Thoracic aorta (tissue), 2 donors: ENCODE measurements around the gene LINGO3. TPM values are rescaled to one million over a fixed set of nuclear protein-coding genes. Genes with fewer than 3 reads are reported as not detected.

Experiments
- ATAC-seq: fragments of 150-250 bp; one replicate; pipeline ENCODE4 v1.8.0; 2017; ENCODE audit warnings: low read depth; ENCODE audit not compliant: insufficient number of reproducible peaks, low FRiP score
- DNase-seq: peaks from one replicate; pipeline ENCODE4 v3.0.0-alpha.2; 2020; ENCODE audit warnings: low spot score
- H3K27ac ChIP-seq, 2 donors: fragments of 200-600 bp; sonication (generic); 1 replicate in 1 of 2; 2 replicates in 1 of 2; pipeline ENCODE4 v1.5.1; 2016; ENCODE audit warnings: mild to moderate bottlenecking in 2 of 2, moderate library complexity in 2 of 2
- H3K27me3 ChIP-seq: fragments of 200-600 bp; sonication (generic); replicated peaks from 2 replicates; pipeline ENCODE4 v1.6.0; 2016; ENCODE audit warnings: mild to moderate bottlenecking; ENCODE audit not compliant: insufficient read depth
- H3K36me3 ChIP-seq: fragments of 200-600 bp; sonication (generic); one replicate; pipeline ENCODE4 v1.5.1; 2016
- H3K4me1 ChIP-seq, 2 donors: fragments of 200-600 bp; sonication (generic); 1 replicate in 1 of 2; 2 replicates in 1 of 2; pipeline versions ENCODE4 v1.5.1 to v1.6.0; 2016; ENCODE audit warnings: low read depth in 2 of 2, mild to moderate bottlenecking in 1 of 2; ENCODE audit not compliant: control insufficient read depth in 1 of 2
- H3K4me3 ChIP-seq: fragments of 200-600 bp; sonication (generic); 2 replicates; pipeline ENCODE4 v1.5.1; 2016; ENCODE audit warnings: mild to moderate bottlenecking
- H3K9me3 ChIP-seq: fragments of 200-600 bp; sonication (generic); 2 replicates; pipeline ENCODE4 v1.5.1; 2016
- total RNA-seq, 2 donors: library from RNA; depleted of rRNA; stranded (reverse); fragments of >200 nt; gene quantifications; one replicate each; pipeline versions ENCODE4 v1.1.0 to v1.2.3, GENCODE V29; 2016
- TF ChIP-seq, protein P1 (sequence below): fragments of 200-600 bp; sonication (generic); IDR thresholded peaks from one replicate; pipeline ENCODE4 v1.5.1; 2019; ENCODE audit warnings: antibody characterized with exemption

LINGO3 gene
- total RNA-seq, 2 donors from 2014 or later: 0.27 TPM; not detected in 1

DNA sequence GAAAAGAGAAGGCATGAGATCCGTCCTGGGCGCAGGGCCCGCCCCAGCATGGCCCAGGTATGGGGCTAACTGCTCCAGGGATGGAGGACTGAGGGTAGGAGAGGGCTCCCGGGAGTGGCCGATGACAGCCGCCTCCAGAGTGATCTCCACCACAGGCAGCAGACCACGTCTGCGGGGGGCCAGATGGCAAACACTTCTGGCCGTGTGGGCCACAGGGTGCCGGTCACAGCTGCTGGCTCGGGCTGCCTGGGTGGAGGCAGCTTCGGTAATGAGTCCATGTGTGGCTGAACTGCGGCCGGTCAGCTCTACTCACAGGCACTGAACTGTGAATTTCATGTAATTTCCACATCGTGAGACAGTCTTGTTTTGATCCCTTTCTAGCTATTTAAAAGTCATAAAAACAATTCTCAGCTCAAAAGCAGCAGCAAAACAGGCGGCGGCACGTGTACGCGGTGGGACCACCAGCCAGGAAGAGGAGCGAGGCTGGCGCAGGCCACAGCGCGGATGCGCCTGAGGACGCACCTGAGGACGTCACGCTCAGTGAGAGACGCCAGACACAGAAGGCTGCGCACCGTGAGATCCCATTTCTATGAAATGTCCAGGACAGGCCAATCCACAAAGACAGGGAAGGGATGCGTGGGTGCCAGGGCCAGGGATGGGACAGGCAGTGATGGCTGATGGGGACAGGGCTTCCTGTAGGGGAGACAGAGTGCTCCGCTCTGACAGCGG is 16.4 kb upstream of the LINGO3 start:
- no peaks in the 10 kb centered on the region for H3K9me3 ChIP-seq
- TF ChIP-seq, protein P1, sequence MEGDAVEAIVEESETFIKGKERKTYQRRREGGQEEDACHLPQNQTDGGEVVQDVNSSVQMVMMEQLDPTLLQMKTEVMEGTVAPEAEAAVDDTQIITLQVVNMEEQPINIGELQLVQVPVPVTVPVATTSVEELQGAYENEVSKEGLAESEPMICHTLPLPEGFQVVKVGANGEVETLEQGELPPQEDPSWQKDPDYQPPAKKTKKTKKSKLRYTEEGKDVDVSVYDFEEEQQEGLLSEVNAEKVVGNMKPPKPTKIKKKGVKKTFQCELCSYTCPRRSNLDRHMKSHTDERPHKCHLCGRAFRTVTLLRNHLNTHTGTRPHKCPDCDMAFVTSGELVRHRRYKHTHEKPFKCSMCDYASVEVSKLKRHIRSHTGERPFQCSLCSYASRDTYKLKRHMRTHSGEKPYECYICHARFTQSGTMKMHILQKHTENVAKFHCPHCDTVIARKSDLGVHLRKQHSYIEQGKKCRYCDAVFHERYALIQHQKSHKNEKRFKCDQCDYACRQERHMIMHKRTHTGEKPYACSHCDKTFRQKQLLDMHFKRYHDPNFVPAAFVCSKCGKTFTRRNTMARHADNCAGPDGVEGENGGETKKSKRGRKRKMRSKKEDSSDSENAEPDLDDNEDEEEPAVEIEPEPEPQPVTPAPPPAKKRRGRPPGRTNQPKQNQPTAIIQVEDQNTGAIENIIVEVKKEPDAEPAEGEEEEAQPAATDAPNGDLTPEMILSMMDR: no peak
- H3K36me3 ChIP-seq: peaks cover 7% of the 10 kb centered on the region

DNA sequence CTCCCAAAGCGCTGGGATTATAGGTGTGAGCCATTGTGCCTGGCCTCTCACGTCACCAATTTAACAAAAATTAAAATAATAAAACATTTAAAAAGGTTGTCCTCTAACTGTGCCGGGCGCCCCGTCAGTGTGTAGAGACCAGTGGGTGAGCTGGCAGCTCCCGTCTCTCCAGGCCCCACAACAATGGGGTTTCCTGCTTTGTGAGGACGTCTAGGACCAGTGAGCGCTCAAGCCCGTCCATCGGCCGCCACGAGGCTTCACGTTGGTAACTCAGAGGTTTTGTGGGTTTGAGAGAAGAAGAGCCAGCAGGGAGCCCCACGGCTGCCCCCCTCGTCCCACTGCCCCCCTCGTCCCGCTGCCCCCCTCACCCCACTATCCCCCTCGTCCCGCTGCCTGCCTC is 15.8 kb upstream of the LINGO3 start:
- no peak overlapping the region for H3K27ac ChIP-seq
- H3K4me3 ChIP-seq: no peak overlapping the region
- H3K36me3 ChIP-seq: peaks cover 7% of the 10 kb centered on the region
- TF ChIP-seq, protein P1: no peak
- H3K4me1 ChIP-seq: peaks cover 3 to 18% of the 10 kb centered on the region in 2 donors
- H3K27me3 ChIP-seq: no peaks in the 10 kb centered on the region
- DNase-seq (no peak), ATAC-seq (no peak)
- no peaks in the 10 kb centered on the region for H3K9me3 ChIP-seq

More for the DNA sequence above, 16.4 kb upstream of the LINGO3 start:
- no peak overlapping the region for H3K4me3 ChIP-seq
- H3K27me3 ChIP-seq: no peaks in the 10 kb centered on the region
- ATAC-seq: no peak
- DNase-seq: no peak
- H3K27ac ChIP-seq: no peak overlapping the region
- H3K4me1 ChIP-seq: peaks cover 8 to 23% of the 10 kb centered on the region in 2 donors

DNA sequence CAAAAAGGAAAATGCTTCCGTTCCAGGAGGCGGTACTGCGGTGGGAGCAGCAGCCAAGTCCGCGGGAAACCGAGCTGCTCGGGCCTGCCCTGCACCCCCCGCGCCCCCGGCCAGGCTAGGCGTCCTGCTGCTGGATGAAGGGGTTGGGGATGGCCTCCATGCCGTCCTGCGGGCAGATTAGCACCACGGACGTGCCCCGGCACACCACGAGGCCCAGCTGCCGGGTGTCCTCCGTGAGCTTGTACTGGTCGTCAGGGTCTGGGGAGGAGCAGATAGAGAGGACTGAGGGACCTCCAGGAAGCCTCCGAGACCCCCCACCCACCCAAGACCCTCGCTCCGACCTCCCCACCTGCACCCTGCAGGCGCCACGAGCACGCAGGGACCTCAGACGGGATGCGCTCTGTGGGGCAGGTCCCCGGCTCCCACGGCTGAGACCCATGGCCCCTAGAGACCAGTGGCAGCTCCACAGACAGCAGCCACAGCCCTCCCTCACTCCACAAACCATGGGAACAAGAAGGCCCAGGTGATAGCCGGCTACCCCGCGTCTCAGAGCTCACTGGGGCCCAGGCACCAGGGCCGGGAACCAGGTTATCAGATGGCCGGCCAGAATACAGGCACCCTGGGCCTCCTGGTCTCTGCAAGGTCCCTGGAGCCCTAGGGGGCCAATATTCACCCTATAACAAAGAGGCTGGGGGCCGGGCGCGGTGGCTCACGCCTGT is 13.8 kb upstream of the LINGO3 start:
- H3K36me3 ChIP-seq: peaks cover 7% of the 10 kb centered on the region
- ATAC-seq: no peak
- TF ChIP-seq, protein P1: no peak

DNA sequence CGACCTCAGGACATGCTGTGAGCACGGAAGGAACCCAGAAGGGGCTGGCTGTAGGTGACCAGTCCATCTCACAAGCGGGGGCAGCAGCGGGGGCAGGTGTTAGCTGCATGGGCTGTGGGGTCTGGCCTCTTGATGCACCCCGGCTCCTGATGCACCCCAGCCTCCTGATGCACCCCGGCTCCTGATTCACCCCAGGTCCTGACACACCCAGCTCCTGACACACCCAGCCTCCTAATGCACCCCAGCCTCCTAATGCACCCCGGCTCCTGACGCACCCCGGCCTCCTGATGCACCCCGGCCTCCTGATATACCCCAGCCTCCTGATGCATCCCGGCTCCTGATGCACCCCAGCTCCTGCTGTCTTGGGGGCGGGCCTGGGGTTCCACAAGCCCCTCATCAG is 13.0 kb upstream of the LINGO3 start:
- H3K9me3 ChIP-seq: no peaks in the 10 kb centered on the region
- H3K27me3 ChIP-seq: no peaks in the 10 kb centered on the region
- DNase-seq (no peak), ATAC-seq (no peak)
- H3K4me1 ChIP-seq: peaks cover 0 to 6% of the 10 kb centered on the region in 2 donors
- no peak overlapping the region for H3K27ac ChIP-seq
- peaks cover 7% of the 10 kb centered on the region for H3K36me3 ChIP-seq
- TF ChIP-seq, protein P1: no peak
- H3K4me3 ChIP-seq: no peak overlapping the region

More for the DNA sequence above, 13.8 kb upstream of the LINGO3 start:
- Histone ChIP-seq H3K4me1 (peaks cover 0 to 12% of the 10 kb centered on the region in 2 donors), H3K9me3 (no peaks in the 10 kb centered on the region), H3K4me3 (no peak overlapping the region), H3K27ac (no peak overlapping the region), H3K27me3 (no peaks in the 10 kb centered on the region)
- DNase-seq: no peak

DNA sequence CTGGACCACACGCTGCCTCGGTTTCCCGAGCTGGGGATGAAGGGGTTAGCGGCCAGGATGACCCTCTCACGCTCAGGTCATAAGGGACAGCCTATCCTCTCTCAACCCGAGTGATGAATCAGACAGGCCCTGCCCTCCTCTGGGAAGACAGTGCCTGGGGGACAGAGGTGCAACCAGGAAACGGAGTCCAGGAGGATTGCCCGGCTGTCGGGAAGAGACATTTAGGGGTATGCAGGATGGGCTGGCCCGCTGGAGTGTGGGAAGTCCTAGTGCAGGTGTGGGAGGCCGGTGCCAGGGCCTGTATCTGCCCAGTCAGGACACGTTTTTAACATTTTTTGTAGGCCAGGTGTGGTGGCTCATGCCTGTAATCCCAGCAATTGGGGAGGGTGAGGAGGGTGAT is 12.1 kb upstream of the LINGO3 start:
- TF ChIP-seq, protein P1: no peak
- Histone ChIP-seq H3K36me3 (peaks cover 7% of the 10 kb centered on the region), H3K9me3 (peaks cover 3% of the 10 kb centered on the region), H3K4me3 (no peak overlapping the region), H3K4me1 (peaks cover 0 to 6% of the 10 kb centered on the region in 2 donors), H3K27ac (no peak overlapping the region), H3K27me3 (no peaks in the 10 kb centered on the region)
- no peak for DNase-seq
- ATAC-seq: no peak
